GF-D8 (cell line): ENCODE data around the gene OR13C5.
"Not testable (repeated sequence)": the region's sequence is repeated elsewhere in the genome, so short reads cannot be mapped to it uniquely, and the experiment has no call there.

Experiments
- DNase-seq: peaks from one replicate; lab custom pipeline; 2025; lab: John Stamatoyannopoulos, UW

Gene OR13C5, protein sequence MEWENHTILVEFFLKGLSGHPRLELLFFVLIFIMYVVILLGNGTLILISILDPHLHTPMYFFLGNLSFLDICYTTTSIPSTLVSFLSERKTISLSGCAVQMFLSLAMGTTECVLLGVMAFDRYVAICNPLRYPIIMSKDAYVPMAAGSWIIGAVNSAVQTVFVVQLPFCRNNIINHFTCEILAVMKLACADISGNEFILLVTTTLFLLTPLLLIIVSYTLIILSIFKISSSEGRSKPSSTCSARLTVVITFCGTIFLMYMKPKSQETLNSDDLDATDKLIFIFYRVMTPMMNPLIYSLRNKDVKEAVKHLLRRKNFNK

DNA sequence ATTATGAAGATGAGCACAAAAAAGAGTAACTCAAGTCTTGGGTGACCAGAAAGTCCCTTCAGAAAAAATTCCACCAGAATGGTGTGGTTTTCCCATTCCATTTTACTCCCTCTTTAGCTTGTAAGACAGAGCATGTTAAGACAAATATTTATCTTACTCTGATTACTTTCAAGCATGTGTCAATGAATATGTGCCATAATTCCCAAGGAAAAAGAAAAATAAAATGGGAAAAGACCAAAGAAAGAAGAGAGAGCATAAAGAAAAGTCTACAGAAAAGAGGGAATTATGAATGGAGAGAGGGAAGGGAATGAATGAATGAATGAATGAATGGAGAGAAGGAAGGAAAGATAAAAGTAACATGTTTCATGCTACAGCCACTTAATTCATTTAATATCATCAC, at the start of gene OR13C5:
Gene OR13C5, minus strand, starts transcription at position 101 of the 400 bp plus-strand sequence. Its CDS starts 0 bp downstream, at position 101.
- DNase-seq = not testable (repeated sequence)

DNA sequence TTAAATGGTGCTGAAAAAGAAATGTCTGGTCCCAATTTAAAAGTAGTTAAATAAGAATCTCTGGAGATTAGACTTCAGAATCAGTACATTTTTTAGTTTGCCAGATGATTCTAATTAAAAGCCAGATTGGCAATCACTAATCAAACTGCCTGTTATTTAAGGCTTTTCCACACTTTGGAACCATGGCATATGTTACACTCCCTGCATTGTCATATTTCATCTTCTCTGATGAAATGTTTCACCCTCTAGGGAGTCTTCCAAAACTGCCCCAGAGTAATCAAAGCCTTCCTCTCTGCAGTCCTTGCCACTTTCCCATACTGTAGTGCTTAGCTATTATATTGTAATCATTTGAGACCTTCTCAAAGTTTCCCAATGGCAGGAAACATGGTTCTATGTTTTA, 36.2 kb upstream of the OR13C5 start:
- no peak for DNase-seq

DNA sequence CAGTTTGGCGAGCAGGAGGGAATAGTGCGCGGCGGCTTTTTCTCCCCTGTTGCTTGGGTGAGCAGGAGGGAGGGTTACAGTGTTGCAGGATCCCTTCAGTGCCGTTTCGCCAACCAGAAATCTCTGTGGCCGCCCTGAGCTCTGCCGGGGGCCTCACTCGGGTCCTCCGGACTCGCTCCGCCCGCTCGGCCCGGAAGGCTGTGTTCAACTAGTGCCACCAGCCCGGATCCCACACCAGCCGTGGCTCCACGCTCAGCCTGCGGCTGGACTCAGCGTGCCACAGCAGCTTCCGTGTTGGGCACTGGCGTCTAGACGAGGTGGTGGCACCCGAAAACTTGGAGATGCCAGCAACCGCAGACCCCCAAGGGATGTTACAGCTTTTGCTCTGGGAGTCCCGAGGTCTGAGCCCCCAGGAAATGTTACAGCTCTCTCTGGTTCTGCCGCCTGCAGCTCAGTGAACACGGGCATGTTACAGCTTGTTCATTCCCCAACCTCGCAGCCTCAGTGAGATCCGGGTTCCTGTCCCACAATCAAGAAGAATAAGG, 34.8 kb upstream of the OR13C5 start:
- no peak for DNase-seq

DNA sequence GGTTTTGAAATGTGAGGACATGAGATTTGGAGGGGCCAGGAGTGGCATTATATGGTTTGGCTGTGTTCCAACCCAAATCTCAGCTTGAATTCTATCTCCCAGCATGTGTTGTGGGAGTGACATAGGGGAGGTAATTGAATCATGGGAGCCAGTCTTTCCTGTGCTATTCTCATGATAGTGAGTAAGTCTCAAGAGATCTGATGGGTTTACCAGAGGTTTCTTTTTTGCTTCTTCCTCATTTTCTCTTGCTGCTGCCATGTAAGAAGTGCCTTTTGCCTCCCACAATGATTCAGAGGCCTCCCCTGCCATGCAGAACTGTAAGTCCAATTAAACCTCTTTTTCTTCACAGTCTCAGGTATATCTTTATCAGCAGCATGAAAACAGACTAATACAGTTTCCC, 26.8 kb upstream of the OR13C5 start:
- not testable (repeated sequence) for DNase-seq

DNA sequence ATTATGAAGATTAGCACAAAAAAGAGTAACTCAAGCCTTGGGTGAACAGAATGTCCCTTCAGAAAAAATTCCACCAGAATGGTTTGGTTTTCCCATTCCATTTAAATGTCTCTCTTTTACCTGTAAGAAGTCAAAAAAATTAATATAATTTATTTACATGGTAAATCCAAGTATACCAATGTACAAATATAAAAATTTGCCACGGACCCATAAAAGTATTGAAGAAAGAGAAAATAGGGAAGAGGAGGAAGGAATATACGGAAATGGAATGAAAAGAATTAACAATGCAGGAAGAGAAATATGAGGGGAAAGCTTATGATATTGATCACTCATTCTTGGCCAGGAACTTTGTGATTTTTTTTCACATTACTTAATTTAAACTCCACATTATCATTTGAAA, 18.9 kb upstream of the OR13C5 start, which contains the start of gene OR13C9:
Gene OR13C9, minus strand, starts transcription at position 101 of the 400 bp plus-strand sequence. Its CDS starts 0 bp downstream, at position 101.
- no peak for DNase-seq

DNA sequence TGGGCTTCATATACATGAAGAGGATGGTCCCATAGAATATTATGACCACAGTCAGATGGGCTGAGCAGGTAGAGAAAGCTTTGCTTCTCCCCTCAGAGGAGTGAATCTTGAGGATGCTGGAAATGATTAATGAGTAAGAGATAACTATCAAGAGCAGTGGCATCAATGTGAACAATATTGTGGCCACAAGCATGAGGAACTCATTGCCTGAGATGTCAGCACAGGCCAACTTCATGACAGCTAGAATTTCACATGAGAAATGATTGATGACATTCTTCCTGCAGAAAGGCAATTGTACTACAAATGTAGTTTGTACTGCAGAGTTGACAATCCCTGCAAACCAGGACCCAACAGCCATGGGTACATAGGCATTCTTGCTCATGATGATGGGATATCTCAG, 18.2 kb upstream of the OR13C5 start:
- no peak for DNase-seq

DNA sequence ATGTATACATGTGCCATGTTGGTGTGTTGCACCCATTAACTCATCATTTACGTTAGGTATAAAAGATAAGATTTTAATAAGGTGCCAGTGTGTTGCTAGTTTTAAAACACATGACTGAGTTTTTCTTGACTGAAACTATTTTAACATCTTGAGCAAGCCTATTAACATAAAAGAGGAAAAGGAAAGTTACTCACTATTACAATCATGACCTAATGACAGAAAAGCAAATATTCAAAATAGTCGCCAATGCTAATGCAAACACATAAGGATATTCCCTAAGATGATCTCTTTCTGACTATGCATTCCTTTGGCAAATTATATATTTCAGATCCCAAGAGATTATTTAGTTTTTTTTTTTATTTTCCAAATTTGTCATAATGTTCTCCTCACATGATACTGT, 12.0 kb upstream of the OR13C5 start:
- no peak for DNase-seq

DNA sequence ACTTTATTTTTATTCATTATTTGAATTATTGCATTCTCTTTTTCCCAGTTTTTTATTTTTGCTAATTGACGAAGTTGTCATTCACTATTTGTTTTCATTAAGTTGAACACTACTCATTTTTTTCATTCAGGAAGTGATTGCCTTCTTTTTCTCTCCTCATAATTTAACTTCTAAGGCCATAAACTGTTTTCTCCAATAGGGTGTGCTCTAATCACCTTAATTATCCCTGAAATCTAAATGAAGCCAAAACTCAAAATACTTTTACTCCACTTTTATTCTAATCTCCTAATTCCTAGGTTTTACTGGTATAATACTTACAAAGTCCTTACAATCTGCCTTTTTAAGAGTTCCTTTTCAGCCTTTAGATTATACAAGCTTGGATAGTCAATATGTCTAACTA, 9.1 kb upstream of the OR13C5 start:
- DNase-seq = no peak

DNA sequence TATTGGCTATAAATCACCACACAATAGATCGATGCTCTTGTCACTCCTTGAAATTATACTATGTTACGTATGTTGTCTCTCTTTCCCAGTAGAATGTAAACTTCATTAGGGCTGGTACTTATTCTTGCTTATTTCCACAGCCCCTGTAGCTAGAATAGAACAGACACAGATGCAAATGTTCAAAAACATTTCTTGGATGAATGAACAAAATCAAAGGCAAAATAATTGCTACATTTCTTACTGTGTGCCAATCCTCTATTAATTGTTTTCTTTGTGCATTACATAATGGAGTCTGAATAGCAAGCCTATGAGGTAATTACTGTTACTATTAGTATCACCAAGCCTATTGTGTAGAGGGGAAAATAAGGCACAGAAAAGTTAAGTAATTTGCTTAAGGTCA, 6.9 kb upstream of the OR13C5 start:
- no peak for DNase-seq

DNA sequence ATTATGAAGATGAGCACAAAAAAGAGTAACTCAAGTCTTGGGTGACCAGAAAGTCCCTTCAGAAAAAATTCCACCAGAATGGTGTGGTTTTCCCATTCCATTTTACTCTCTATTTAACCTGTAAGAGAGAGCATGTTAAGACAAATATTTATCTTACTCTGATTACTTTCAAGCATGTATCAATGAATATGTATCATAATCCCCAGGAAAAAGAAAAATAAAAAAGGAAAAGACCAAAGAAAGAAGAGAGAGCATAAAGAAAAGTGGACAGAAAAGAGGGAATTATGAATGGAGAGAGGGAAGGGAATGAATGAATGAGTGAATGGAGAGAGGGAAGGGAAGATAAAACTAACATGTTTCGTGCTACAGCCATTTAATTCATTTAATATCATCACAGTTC, 6.3 kb upstream of the OR13C5 start, which contains the start of gene OR13C2:
Gene OR13C2, minus strand, starts transcription at position 101 of the 400 bp plus-strand sequence. Its CDS starts 0 bp downstream, at position 101.
- not testable (repeated sequence) for DNase-seq

DNA sequence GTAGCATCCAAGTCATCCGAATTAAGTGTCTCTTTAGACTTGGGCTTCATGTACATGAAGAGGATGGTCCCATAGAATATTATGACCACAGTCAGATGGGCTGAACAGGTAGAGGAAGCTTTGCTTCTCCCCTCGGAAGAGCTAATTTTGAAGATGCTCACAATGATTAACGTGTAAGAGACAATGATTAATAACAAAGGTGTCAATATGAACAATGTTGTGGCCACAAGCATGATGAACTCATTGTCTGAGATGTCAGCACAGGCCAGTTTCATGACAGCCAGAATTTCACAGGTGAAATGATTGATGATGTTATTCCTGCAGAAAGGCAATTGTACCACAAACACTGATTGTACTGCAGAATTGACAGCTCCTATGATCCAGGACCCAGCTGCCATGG, 5.6 kb upstream of the OR13C5 start:
- DNase-seq = no peak

DNA sequence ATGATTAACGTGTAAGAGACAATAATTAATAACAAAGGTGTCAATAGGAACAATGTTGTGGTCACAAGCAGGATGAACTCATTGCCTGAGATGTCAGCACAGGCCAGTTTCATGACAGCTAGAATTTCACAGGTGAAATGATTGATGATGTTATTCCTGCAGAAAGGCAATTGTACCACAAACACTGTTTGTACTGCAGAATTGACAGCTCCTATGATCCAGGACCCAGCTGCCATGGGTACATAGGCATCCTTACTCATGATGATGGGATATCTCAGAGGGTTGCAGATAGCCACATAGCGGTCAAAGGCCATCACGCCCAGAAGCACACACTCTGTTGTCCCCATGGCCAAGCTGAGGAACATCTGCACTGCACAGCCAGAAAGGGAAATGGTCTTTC, 464 bp downstream of the OR13C5 start:
- not testable (repeated sequence) for DNase-seq

DNA sequence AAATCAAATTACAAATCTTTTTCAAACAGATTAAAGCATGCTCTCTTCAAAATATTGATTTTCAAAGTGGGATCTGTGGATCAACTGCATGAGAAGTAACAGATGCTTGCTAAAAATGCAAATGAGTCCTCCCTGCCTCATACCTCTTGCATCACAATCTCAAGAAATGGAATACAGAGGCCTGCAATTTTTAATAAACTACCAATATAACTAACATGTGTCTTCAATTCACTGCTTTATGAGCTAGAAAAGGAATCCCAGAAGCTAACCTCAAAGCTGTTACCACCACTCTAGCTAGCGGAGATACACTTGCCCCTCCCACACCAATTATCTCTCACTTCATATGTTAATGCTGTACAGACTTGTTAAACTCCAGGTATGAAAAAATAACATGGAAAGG, 9.6 kb downstream of the OR13C5 start:
- no peak for DNase-seq

DNA sequence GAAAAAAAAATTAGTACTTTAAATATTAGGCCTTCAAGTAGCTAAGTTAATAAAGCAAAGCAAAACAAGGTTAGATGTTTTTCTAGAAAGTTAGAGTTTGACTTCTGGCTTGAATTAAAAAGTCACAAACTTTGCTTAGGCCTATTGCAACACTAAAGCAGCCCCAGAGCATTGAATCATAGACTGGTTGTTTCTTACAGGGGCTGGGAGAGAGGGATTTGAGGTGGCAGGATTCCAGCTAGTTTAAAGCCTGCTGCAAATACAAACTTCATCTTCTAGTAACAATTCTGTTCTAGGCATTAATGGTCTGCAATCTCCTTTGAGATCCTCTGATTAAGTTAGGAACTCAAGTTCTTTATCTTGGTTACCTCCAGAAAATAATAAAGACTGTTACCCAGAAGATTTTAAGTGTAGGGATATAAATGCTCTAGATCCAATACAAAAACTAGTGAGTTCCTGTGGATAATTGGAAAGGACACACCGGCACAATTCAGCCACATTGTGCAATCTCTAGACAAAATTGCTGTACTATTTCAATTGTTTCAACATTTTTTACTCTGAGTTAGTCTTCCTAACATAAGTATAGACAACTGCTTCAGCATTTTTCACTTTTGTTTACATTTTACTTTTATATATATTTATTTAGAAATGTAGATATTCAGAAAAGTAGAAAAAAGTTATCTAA, 12.6 kb downstream of the OR13C5 start:
- no peak for DNase-seq

DNA sequence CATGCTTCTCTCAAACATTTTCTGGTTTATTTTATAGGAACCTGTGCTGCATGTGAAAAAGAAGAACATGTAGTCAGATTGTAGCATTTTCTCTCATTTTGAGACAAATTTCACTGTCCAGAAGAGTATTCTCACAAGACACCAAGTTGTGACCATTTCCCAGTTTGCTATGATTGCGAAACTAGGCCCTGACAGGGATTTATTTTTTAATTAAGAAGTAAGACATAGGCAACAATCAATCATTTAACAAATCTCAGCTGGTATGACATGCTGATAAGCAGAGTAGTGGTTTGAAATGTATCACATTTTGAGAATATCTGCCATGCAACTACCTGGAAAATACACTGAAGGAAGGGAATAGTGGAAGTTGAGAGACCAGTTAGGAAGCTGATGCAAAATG, 18.7 kb downstream of the OR13C5 start:
- DNase-seq = no peak

DNA sequence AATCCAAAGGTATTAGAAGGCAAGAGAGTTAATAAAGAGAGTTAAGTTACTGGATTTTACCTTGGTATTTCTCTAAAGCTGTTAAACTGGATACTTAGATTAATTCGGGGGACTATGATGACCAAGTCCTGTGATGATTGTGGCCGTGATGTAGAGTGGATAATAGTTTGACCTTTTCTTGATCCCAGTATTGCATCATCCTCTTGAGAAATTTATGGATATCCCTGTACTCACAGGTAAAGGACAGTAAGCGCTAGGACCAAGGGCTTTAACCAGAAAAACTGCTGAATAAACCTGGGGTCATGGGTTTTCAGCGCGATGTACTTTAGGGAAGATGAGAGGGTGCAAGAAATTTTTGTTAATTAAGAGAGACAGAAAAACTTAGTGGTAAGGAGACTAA, 21.9 kb downstream of the OR13C5 start:
- DNase-seq = no peak

DNA sequence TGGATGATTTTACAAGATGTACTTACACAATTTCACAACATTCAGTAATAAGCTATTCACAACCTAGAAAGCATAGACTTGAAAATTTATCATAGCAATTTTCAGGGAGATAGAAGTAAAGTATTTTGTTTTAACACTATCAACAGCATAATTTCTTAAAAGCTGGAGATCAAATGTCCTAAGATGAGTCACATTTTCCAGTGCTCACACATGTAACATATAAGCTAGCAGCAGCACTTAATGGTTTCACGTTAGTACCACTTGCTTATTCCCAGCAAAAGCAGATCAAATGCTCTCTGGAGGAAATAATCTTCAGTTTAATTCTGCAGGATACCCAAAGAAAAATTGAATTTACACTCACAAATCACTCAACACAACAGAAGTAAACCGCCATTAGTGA, 23.8 kb downstream of the OR13C5 start:
- DNase-seq = no peak

DNA sequence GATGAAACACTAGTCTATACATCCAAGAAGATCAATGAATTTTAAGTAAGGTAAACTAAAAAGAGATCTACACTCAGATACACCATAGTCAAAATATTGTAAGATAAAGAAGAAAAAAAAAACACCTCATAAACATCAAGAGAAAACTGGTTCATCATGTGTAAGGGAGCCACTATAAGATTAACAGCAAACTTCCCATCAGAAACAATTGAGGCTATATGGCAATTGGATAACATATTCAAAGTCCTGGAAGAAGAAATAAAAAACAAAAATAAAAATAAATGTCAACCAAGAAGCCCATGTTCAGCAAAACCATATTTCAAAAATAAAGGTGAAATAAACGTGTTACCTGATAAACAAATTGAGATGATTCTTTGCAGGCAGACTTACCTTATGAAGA, 26.6 kb downstream of the OR13C5 start:
- DNase-seq = no peak

DNA sequence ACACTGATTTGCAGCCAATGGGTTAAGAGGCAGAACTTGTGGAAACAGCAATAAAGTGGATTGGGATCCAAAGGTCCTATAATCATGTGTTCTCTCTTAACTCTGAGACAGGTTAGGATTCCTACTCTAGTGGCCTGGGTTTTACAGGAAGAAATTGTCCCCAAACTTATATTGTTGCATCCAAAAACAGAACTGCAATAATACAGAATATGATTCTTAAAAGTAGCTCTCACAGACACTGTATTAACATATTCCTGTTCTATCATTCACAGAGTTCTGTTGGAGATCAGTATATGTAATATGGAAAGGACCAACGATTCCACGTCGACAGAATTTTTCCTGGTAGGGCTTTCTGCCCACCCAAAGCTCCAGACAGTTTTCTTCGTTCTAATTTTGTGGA, 30.3 kb downstream of the OR13C5 start, which contains the start of gene OR13C8:
Gene OR13C8, plus strand, starts transcription at position 301 of the 400 bp plus-strand sequence. Its CDS starts 0 bp downstream, at position 301.
- DNase-seq = no peak

DNA sequence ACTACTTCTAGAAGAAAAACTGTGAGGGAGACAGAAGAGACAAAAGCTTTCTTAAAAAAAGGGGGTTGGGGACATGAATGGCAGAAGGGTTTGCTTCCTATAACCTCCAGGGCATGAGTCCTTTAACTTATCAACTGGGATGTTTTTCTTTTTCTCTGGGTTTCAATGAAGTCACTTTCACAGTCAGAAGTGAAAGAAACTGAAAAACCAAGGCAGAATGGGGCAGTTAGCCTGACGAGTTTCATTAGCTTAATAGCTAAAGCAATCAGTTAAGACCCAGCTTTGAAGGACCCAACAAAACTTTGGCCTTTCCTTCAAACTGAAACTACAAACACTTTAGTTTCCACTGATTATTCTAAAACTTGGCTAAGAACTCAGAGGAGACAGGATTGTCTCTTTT, 34.9 kb downstream of the OR13C5 start:
- DNase-seq = no peak

DNA sequence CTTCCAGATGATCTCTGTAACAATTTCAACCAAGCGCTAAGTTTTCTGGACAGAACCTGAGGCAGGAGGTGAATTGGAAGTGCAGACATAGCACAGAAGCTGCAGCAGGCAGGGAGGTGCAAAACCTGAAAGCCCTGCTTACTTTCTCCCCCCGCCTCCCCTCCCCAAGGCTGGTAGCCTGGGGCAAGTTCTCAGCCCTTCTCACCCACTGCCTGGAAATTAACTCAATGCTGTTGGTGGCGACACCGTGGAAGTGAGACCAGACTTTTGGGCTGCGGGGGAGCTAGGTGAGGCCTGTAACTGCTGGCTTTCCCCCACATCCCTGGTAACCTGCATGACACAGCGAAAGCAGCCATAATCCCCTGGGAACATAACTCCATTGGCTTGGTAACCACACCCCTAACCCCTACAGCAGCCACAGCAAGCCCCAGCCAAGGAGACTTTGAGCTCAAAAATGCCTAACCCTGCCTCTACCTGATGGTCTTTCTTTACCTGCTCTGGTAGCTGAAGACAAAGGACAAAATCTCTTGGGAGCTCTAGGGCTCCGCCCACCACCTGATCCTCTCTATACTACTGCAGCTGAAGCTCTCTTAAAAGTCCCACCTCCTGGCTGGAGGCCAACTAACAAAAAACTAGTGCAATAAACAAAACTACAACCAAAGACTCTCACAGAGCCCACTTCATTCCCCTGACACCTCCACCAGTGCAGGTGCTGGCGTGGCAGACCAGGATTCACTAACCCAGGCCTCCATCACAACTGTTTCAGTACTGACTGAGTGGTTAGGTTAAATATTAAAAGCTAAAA, 42.2 kb downstream of the OR13C5 start:
- no peak for DNase-seq

DNA sequence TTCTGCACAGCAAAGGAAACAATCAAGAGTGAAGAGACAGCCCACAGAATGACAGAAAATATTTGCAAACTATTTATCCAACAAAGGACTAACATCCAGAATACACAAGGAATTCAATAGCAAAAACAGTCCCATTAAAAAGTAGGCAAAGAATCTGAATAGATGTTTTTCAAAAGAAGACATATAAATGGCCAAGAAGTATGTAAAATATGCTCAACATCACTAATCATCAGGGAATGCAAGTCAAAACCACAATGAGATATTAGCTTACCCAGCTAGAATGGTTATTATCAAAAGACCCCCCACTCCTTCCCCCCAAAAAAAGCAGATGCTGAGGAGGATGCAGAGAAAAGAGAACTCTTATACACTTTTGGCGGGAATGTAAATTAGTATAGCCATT, 43.7 kb downstream of the OR13C5 start:
- DNase-seq = no peak
